WERI-Rb-1 (cell line): ENCODE measurements around the gene PGAP2.
A peak's percentile ranks its signal among the peaks of the same experiment; 100 is the strongest.

ENCODE experiments used
- DNase-seq: peaks from one replicate; pipeline ENCODE4 v3.0.0-alpha.2; 2020
- H3K27ac ChIP-seq: fragments of 250-450 bp; sonication (Bioruptor Pico); 2 replicates; pipeline ENCODE4 v1.5.1; 2020; ENCODE audit warnings: mild to moderate bottlenecking, moderate library complexity
- H3K27me3 ChIP-seq: fragments of 250-450 bp; sonication (Bioruptor Pico); 2 replicates; pipeline ENCODE4 v1.5.1; 2021; ENCODE audit warnings: mild to moderate bottlenecking, low read depth, moderate library complexity; ENCODE audit not compliant: insufficient read depth, severe bottlenecking
- H3K36me3 ChIP-seq: fragments of 250-450 bp; sonication (Bioruptor Pico); 2 replicates; pipeline ENCODE4 v1.5.1; 2020; ENCODE audit warnings: mild to moderate bottlenecking, moderate library complexity
- H3K4me3 ChIP-seq: 2 replicates; pipeline ENCODE4 v1.5.1; 2011; ENCODE audit warnings: low read depth, mild to moderate bottlenecking, control low read depth, low read length
- H3K9me3 ChIP-seq: fragments of 250-450 bp; sonication (Bioruptor Pico); 2 replicates; pipeline ENCODE4 v1.5.1; 2021; ENCODE audit warnings: mild to moderate bottlenecking, moderate library complexity; ENCODE audit not compliant: severe bottlenecking
- TF ChIP-seq, protein P1 (sequence below): IDR thresholded peaks from 2 replicates; pipeline ENCODE4 v1.5.1; 2011; ENCODE audit warnings: low read depth, mild to moderate bottlenecking, control low read depth, inconsistent platforms, low read length

The PGAP2 gene

DNA sequence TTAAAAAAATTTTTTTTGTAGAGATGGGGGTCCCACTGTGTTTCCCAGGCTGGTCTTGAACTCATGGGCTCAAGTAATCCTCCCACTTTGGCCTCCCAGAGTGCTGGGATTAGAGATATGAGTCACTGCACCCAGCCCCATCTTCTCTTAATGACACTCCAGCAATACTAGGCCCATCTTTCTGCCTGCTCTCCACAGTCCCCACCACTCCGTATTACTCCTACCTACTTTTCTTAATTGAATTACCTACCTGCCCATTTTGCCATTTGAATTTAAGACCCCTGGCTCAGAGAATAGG is 45.1 kb downstream of the PGAP2 start:
- TF ChIP-seq, protein P1, sequence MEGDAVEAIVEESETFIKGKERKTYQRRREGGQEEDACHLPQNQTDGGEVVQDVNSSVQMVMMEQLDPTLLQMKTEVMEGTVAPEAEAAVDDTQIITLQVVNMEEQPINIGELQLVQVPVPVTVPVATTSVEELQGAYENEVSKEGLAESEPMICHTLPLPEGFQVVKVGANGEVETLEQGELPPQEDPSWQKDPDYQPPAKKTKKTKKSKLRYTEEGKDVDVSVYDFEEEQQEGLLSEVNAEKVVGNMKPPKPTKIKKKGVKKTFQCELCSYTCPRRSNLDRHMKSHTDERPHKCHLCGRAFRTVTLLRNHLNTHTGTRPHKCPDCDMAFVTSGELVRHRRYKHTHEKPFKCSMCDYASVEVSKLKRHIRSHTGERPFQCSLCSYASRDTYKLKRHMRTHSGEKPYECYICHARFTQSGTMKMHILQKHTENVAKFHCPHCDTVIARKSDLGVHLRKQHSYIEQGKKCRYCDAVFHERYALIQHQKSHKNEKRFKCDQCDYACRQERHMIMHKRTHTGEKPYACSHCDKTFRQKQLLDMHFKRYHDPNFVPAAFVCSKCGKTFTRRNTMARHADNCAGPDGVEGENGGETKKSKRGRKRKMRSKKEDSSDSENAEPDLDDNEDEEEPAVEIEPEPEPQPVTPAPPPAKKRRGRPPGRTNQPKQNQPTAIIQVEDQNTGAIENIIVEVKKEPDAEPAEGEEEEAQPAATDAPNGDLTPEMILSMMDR: no peak
- H3K27me3 ChIP-seq: no peaks in the 10 kb centered on the region
- no peaks in the 10 kb centered on the region for H3K36me3 ChIP-seq
- DNase-seq: no peak
- H3K27ac ChIP-seq: no peak overlapping the region
- H3K9me3 ChIP-seq: no peaks in the 10 kb centered on the region
- H3K4me3 ChIP-seq: no peak overlapping the region

DNA sequence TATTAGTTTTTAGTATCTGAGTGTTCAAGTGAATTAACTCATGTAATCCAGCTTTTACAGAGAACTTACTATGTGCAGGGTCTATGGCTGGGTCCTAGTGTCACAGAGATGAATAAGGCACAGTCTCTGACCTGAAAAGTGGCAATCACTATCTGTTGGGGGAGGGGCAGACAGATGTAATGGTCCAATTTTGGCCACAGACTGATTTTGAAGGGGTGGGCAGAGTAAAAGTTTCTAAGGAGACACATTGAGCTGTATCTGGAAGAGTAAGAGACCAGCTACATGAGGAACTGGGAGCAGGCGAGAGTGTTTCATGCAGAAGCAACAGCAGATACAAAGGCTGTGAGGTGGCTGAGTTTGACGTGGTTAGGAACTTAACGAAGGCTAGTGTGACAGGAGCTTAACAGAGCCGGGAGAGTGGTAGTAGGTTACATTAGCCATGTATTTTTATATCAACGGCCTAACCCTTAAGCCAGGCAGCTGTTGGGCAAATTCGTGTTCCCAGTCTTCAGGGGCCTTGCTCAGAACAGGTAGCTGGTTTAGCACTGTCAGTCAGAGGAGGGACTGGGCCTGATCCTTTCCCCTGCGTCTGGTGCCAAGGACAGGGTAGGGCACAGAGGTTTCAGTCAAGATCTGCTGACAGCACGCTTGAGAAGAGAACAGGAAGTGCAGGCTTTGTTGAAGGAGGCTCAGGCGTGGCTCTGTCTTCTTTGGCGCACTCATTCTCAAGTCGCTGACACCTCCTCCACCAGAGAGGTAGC is 45.7 kb downstream of the PGAP2 start:
- peak; percentile 40 for DNase-seq
- no peaks in the 10 kb centered on the region for H3K27me3 ChIP-seq
- TF ChIP-seq, protein P1: no peak
- peak overlapping the region; percentile 89 for H3K27ac ChIP-seq
- no peaks in the 10 kb centered on the region for H3K9me3 ChIP-seq
- peak overlapping the region; percentile 26; the same call in 1 of the 2 replicates for H3K4me3 ChIP-seq
- no peaks in the 10 kb centered on the region for H3K36me3 ChIP-seq

DNA sequence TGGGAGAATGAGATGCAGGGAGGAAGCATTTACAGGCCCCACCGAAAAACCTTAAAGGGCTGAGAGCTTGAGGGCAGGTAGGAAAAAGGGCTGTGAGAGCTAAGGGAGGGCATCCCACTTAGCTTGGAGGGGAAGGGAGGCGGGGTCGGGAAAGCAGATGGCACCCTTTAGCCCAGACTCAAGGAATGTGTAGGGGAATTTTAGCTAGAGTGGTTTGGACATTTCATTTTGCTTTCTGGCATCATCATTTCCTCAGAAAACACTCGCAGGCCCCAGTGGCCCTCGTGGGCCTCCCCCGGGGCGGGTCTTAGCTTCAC is 46.3 kb downstream of the PGAP2 start:
- H3K9me3 ChIP-seq: no peaks in the 10 kb centered on the region
- TF ChIP-seq, protein P1: no peak
- peak overlapping the region; percentile 26 for H3K4me3 ChIP-seq
- H3K27me3 ChIP-seq: no peaks in the 10 kb centered on the region
- no peak for DNase-seq
- H3K27ac ChIP-seq: peak overlapping the region; percentile 89
- no peaks in the 10 kb centered on the region for H3K36me3 ChIP-seq

DNA sequence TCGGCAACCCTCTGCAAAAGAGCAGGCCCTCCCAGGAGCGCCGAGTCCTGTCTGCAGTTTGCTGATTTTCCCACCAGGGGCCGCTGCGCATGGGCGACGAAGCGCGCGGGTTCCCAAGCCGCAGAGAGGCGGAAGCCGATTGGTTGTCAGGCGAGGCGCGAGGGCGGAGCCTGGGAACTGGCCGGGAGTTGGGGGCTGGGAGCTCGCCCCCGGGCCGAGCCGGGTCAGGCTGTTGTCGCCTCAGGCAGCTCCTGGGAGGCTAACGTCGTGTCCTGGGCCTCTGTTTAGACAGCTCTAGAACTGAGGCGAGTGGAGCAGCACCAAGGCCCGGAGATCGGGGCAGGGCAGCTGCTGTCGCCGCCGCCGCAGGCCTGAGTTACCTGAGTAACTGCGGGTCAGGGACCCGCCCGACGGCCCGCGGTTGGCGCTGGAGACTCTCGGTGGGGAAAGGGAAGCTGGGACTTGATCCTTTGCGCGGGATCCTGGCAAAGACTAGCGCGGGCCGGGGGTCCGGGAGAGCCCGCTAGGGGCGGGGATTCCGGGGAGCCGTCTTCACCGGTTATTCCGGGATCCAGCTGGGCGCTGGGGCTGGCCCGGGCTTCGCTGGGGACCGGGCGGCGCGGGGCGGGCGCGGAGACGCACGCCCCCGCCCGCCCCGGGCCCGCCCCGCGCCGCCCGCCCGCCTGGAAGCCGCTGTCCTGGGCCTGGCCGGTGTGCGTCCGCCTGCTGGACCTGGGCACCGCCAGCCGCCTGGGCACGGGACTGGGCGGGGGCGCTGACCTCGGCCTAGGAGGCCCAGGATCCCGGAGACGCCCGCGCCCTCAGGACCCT is 46.8 kb downstream of the PGAP2 start, which contains the start of gene STIM1:
Gene STIM1, plus strand, starts transcription at position 688 of the 831 bp plus-strand sequence. CDS start 607 bp downstream, outside the sequence.
- no peaks in the 10 kb centered on the region for H3K36me3 ChIP-seq
- H3K27ac ChIP-seq: peak within 1 kb of the TSS; percentile 89
- no peaks in the 10 kb centered on the region for H3K9me3 ChIP-seq
- H3K27me3 ChIP-seq: no peaks in the 10 kb centered on the region
- TF ChIP-seq, protein P1: peak; percentile 84
- H3K4me3 ChIP-seq: peak within 1 kb of the TSS; percentile 81
- peak; percentile 95 for DNase-seq

DNA sequence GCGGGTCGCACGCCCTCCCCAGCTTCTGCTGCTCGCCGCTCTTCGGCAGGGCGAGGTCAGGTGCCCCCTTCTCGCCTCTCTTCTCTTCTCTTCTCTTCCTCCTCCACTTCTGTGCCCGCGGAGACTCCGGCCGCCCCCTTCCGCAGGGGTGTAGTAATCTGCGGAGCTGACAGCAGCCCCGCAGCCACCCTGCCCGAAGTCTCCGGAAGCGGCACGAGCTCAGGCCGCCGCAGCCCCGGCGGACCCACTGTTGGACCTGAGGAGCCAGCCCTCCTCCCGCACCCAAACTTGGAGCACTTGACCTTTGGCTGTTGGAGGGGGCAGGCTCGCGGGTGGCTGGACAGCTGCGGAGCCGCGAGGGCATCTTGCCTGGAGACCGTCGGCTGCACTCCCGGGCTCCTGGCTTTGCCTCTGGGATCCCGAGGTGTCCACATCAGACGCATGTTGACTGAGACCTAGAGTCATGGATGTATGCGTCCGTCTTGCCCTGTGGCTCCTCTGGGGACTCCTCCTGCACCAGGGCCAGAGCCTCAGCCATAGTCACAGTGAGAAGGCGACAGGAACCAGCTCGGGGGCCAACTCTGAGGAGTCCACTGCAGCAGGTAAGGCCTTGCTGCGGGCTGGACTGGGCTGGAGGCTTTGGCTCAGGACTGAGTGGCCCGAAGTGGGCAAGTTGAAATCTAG is 47.6 kb downstream of the PGAP2 start:
- Histone ChIP-seq H3K27me3 (no peaks in the 10 kb centered on the region), H3K27ac (peak overlapping the region; percentile 89), H3K4me3 (peak overlapping the region; percentile 81), H3K36me3 (no peaks in the 10 kb centered on the region), H3K9me3 (no peaks in the 10 kb centered on the region)
- TF ChIP-seq, protein P1: no peak
- DNase-seq: peak; percentile 30
